Epithelial cell of proximal tubule (primary cell): Measurements from ENCODE around the gene SIRPA. TPM values are rescaled to one million over a fixed set of nuclear protein-coding genes. Genes with fewer than 3 reads are reported as not detected.

Source experiments
- DNase-seq: peaks from one replicate; pipeline ENCODE4 v3.0.0-alpha.2; 2011; ENCODE audit warnings: low read depth
- H3K4me3 ChIP-seq: 2 replicates; pipeline ENCODE4 v1.5.1; 2011; ENCODE audit warnings: low read depth, mild to moderate bottlenecking, low read length
- total RNA-seq: library from RNA; depleted of rRNA; stranded (reverse); fragments of >200 nt; gene quantifications from 2 replicates; pipeline ENCODE4 v1.2.3, GENCODE V29; 2015
- TF ChIP-seq, protein P1 (sequence below): conservative IDR thresholded peaks from 2 replicates; pipeline ENCODE4 v1.5.1; 2012; ENCODE audit warnings: low read depth, mild to moderate bottlenecking, low read length

Gene SIRPA
- total RNA-seq, 1 donor from 2014 or later = 50.6 TPM

DNA sequence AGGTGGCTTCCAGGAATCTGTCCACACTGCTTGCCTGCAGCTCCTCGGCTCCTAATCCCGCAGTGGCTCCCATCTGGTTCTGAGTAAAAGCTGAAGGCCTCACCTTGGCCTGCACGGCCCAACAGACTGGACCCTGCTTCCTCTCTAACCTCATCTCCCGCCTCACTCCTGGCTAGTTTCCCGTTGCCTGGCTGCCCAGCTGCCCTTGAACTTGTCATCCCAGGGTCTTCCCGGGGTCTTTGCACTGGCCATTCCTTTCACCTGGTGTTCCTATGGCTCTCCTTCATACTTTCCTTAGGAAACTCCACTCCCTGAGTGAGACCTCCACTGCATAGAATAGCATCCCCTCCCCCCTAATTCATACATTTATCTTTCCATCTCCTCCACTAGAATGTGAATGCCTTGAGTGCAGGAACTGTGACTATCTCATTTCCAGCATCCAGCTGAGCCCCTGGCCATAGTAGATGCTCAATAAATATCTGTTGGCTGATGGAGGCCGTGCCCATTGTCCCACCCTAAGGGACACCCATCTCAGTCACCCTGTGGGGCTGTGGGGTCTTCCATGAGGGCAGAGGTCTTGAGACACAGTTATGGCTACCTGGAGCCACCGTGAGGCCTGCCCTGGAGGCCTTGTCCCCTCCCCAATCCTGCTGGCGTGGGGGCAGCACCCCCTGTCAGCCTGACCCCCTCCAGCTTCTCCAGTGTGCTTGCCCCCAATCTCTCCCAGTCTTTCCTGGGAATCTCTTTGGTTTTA, 9.1 kb upstream of the SIRPA start:
- H3K4me3 ChIP-seq = no peak overlapping the region
- TF ChIP-seq, protein P1, sequence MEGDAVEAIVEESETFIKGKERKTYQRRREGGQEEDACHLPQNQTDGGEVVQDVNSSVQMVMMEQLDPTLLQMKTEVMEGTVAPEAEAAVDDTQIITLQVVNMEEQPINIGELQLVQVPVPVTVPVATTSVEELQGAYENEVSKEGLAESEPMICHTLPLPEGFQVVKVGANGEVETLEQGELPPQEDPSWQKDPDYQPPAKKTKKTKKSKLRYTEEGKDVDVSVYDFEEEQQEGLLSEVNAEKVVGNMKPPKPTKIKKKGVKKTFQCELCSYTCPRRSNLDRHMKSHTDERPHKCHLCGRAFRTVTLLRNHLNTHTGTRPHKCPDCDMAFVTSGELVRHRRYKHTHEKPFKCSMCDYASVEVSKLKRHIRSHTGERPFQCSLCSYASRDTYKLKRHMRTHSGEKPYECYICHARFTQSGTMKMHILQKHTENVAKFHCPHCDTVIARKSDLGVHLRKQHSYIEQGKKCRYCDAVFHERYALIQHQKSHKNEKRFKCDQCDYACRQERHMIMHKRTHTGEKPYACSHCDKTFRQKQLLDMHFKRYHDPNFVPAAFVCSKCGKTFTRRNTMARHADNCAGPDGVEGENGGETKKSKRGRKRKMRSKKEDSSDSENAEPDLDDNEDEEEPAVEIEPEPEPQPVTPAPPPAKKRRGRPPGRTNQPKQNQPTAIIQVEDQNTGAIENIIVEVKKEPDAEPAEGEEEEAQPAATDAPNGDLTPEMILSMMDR = no peak
- no peak for DNase-seq

DNA sequence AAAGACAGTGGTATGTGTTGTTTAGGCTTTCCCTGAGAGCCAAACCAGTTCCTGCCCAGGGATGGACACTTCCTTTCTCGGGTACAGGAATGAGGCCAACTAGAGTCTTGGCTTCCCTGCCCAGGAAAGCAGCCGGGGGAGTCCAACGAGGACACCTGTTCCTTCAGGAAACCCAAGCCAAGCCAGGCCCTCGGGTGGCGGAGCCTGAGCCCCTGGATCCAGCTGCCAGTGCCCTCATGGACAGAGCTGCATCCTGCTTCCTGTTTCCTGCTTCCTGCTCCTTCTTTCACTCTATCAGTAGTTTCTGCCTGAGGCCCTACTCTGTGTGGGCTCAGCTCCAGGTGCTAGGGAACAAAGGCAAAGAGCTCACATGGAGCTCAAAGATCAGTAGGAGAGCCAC, 7.9 kb upstream of the SIRPA start:
- H3K4me3 ChIP-seq = no peak overlapping the region
- TF ChIP-seq, protein P1 = no peak
- no peak for DNase-seq

DNA sequence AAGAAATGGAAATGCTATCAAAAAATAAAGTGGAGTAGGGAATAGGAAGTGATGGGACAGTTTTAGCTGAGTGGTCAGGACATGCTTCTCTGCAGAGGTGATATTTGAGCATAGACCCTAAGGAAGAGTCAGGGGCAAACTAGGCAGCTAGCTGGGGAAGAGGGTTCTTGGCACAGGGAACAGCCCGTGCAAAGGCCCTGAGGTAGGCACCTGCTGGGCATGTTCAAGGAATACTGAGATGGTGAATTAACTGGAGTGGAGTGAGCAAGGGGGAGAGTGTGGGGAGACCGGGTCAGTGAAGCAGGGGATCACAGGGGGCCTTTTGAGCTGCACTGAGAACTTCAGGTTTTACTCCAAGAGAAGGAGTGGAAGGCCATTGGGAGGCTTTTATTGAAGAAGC, 7.5 kb upstream of the SIRPA start:
- H3K4me3 ChIP-seq = no peak overlapping the region
- DNase-seq = no peak
- TF ChIP-seq, protein P1 = no peak

DNA sequence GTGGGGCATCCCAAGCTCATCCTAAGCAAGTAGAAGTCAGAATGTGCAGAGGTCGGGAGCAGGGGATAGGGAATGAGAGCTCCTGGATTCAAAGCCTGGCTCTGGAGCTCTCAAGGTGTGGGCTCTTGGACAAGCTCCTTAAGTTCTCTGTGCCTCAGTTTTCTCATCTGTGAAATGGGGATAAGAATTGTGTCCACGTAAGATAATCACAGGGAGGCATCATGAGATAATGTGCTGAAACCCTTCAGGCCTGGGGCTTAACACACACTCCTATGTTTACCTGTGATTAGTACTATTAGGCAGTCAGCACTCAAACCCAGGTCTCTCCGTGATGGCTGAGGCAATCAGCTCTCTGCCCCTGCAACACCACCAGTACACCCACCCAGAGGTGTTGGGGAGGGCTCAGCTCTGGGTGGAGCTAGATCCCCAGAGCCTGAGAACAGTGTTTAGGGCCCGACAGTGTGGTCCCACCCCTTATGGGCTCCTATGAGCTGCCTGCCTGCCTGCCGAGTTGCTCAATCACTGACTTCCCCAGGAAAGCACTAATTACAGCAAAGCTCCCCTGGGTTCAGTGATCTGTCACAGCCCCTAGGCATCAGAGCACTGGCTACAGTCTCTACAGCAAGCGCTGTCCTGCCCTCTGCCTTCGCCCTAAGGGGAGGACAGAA, 6.3 kb upstream of the SIRPA start:
- TF ChIP-seq, protein P1 = no peak
- H3K4me3 ChIP-seq = no peak overlapping the region
- no peak for DNase-seq

DNA sequence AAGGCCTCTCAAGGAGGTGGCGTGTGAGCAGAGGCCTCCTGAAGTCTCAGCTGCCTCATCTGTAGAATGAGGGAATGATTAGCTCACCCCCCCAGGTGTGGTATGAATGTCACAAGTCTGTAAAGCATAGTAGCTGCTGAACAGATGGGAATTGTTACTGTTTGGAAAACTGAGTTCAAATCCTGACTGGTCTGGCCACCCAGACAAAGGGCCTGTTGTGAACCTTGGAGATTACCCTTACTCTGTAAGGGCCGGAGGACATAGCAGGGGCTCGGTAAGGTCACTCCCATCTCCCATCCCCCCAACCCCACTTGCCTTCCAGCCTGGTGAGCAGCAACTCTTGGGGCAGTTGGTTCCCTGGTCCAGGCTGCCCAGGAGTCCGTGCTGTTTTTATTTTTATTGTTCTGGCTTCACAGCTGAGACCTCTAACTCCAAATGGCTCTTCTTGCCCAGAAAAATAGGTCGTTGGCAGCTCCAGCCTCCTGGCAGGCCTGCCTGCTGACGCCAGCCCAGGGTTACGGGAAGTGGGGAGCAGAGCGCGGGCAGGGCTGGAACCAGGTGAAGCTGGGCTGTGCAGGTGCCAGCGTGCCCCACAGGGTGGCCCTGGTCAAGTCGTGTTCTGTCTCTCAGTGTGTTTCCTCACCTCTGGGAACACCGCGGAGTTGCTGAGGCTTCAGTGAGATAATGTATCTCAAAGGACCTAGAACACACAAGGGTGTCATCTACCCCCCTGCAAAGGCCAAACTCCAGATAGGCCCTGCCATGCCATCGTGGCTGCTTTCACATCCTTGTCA, 4.5 kb upstream of the SIRPA start:
- no peak overlapping the region for H3K4me3 ChIP-seq
- TF ChIP-seq, protein P1 = no peak
- no peak for DNase-seq

DNA sequence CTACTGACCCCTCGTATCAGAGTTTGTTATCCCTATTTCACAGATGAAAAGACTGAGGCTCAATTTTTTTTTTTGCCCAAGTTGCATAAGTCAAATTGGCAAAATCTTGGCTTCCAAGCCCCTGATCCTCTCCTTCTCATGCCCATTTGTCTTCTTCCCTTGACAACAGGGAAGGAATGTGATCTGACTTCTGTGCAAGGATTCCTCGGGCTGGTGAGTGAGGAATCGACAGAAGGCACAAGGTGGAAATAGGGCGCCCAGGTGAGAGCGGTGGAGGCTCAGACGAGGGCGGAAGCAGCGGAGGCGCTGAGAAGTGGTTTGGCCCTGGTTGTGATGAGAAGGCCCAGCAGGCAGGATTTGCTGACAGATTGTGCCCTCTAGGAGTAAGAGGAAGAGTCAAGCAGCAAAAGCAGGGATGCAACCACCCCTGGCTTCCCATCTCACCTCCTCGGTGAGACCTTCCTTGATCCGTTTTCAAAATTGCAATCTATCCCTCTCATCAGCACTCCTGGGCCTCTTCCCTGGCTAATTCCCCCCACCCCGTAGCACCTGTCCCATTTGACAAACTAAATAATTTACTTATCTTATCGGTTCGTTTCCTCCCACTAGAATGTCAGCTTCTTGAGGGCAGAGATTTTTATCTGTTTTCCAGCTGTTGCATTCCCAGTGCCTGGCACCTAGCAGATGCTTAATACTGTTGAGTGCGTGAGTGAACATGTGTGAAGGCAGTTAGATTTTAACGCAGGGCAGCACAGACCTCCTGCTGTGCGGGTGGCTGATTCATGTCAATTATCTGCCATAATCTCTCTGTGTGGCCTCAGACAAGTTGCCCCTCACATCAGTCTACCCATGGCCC, 3.7 kb upstream of the SIRPA start:
- no peak overlapping the region for H3K4me3 ChIP-seq
- no peak for DNase-seq
- TF ChIP-seq, protein P1 = no peak
